Psoas muscle (tissue), 8 donors: ENCODE measurements around the gene GOLM1. TPM values are rescaled to one million over a fixed set of nuclear protein-coding genes. Genes with fewer than 3 reads are reported as not detected.

Source experiments
- ATAC-seq, 4 donors: fragments of 200-7000 bp; cut with Tn5 transposase; one replicate each; pipeline ENCODE4 v1.9.1; 2020; ENCODE audit warnings: moderate library complexity in 3 of 4, mild to moderate bottlenecking in 2 of 4
- DNase-seq, 2 donors: peaks; one replicate each; pipeline ENCODE4 v3.0.0-alpha.2; 2020
- H3K27ac ChIP-seq: fragments of 200-600 bp; one replicate; pipeline ENCODE4 v1.8.0; 2022
- H3K27me3 ChIP-seq, 3 donors: fragments of 200-600 bp in 1 of 3; one replicate each; pipeline versions ENCODE4 v1.6.1 to v1.8.0; 2013 to 2022; ENCODE audit warnings: low read length in 2 of 3, mild to moderate bottlenecking in 2 of 3, moderate library complexity in 1 of 3; ENCODE audit not compliant: insufficient read depth in 3 of 3
- H3K36me3 ChIP-seq, 2 donors: fragments of 200-600 bp in 1 of 2; one replicate each; pipeline versions ENCODE4 v1.6.1 to v1.8.0; 2013 to 2022; ENCODE audit warnings: low read depth in 1 of 2, mild to moderate bottlenecking in 1 of 2, moderate library complexity in 1 of 2; ENCODE audit not compliant: insufficient read depth in 1 of 2
- H3K4me1 ChIP-seq: fragments of 200-600 bp; one replicate; pipeline ENCODE4 v1.8.0; 2022
- H3K4me3 ChIP-seq: fragments of 200-600 bp; one replicate; pipeline ENCODE4 v1.8.0; 2022; ENCODE audit warnings: mild to moderate bottlenecking
- H3K9me3 ChIP-seq: fragments of 200-600 bp; one replicate; pipeline ENCODE4 v1.8.0; 2022
- WGBS, 3 donors: extraction: QIAGEN DNeasy Blood & Tissue Kit; methylation state at CpG; one replicate each; pipeline versions ENCODE4 v1.1.6 to v1.1.7; 2013; 5-methylcytosine and 5-hydroxymethylcytosine counted together
- intact Hi-C, 2 donors: fragments of 100-400 bp; cut with DNase I; formaldehyde crosslinking; loops; one replicate each; pipeline versions ENCODE4 v1.11.0 to v1.14.2; 2022
- polyA plus RNA-seq, 3 donors: library from polyadenylated mRNA; stranded (reverse); fragments of 200-250 nt; gene quantifications; one replicate each; pipeline ENCODE4 v1.2.3, GENCODE V29; 2013
- total RNA-seq, 4 donors: library from RNA; stranded (reverse); fragmentation: NEBNext Ultra II Directional in 2 of 4; extraction: Animal tissue kit (Norgen Biotek cat#: 25700) in 2 of 4; gene quantifications; one replicate each; pipeline versions ENCODE4 v1.2.1 to v1.2.4, GENCODE V29; 2021 to 2023
- TF ChIP-seq, protein P1 (sequence below): fragments of 200-600 bp; IDR thresholded peaks from one replicate; pipeline ENCODE4 v1.8.0; 2022; ENCODE audit warnings: antibody characterized with exemption
- donor health status: healthy with polysubstance abuse.
- donor health status: DM: no; HTN: no; CAD: no; lungs with moderate emphysema.
- donor health status: Bipolar disorder and iron deficiency.
- donor health status: healthy.
- donor health status: DM: yes; HTN: yes; CAD: no.
- donor health status: DM: no; HTN: no; CAD: no.
- donor health status: DM: no; HTN: no; CAD: no.
- donor health status: DM: yes; HTN: yes; CAD: no.

The GOLM1 gene
- total and polyA plus RNA-seq, 7 donors, result 2.6 to 7.0 (median 3.6) TPM

DNA sequence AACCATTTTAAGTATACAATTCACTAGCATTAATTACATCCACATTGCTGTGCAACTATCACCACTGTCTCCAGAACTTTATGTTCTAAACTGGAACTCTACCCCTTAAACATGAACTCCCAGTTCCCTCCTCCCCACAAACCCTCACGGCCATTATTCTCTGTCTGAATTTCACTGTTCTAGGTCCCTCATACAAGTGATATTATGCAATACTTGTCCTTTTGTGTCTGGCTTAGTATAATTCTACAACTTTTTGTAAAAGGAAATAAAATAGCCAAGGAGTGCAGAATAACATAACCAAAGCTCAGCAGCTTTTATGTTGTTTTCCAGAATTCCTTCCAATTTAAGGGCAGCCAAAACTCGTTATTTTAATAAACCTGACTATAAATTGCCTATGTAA, 105.2 kb downstream of the GOLM1 start:
- Histone ChIP-seq H3K9me3 (no peaks in the 10 kb centered on the region), H3K4me1 (no peaks in the 10 kb centered on the region), H3K4me3 (no peak overlapping the region), H3K27ac (no peak overlapping the region), H3K27me3 (no peaks in the 10 kb centered on the region), H3K36me3 (peaks cover 4 to 47% of the 10 kb centered on the region in 2 donors)
- no peak for ATAC-seq
- TF ChIP-seq, protein P1, sequence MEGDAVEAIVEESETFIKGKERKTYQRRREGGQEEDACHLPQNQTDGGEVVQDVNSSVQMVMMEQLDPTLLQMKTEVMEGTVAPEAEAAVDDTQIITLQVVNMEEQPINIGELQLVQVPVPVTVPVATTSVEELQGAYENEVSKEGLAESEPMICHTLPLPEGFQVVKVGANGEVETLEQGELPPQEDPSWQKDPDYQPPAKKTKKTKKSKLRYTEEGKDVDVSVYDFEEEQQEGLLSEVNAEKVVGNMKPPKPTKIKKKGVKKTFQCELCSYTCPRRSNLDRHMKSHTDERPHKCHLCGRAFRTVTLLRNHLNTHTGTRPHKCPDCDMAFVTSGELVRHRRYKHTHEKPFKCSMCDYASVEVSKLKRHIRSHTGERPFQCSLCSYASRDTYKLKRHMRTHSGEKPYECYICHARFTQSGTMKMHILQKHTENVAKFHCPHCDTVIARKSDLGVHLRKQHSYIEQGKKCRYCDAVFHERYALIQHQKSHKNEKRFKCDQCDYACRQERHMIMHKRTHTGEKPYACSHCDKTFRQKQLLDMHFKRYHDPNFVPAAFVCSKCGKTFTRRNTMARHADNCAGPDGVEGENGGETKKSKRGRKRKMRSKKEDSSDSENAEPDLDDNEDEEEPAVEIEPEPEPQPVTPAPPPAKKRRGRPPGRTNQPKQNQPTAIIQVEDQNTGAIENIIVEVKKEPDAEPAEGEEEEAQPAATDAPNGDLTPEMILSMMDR, result no peak
- 74 to 97% (median 80%) methylated on average over 2 of the region's 2 CpGs for WGBS, 3 donors
- DNase-seq, result no peak
- intact Hi-C loops, result no loop called here

DNA sequence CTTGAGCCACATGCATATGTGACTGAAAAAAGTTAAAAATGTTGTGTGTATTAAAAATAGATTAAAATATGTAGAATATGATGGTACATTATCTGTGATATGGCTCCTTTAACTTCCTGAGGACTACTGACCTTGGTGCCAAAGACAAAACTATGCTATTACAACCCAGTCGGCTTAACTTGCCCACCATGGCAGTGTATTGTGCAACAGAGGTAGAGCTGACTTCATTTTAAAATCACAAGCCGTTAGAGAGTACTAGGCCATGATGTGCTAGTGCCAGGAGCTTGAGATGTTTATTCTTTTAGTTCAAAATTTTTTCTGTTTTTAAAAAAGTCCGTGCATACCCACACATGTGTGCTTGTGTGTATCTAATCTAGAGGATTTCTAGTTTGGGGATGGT, 112.1 kb downstream of the GOLM1 start:
- no peaks in the 10 kb centered on the region for H3K4me1 ChIP-seq
- no peak overlapping the region for H3K27ac ChIP-seq
- no peak for ATAC-seq
- no peak overlapping the region for H3K4me3 ChIP-seq
- intact Hi-C loops, result no loop called here
- 53 to 65% (median 64%) methylated on average over 3 of the region's 3 CpGs for WGBS, 3 donors
- H3K36me3 ChIP-seq, result peaks cover 6 to 50% of the 10 kb centered on the region in 2 donors
- TF ChIP-seq, protein P1, result no peak
- no peaks in the 10 kb centered on the region for H3K27me3 ChIP-seq
- DNase-seq, result no peak
- H3K9me3 ChIP-seq, result no peaks in the 10 kb centered on the region

DNA sequence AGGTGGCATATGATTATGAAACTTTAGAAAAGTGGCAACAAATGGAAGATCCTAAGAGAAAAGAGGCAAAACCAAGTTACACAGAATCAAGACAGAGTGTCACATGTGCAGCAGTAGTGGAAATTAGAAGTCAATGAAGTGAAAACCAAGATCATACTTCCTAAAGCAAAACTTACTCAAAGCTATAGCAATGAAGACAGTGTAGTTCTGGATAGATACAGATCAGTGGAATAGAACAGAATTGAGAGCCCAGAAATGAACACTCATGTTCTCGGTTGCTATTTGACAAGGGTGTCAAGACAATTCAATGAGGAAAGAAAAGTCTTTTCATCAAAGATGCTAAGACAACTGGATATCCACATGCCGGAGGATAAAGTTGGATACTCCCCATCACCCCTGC, 114.9 kb downstream of the GOLM1 start:
- H3K9me3 ChIP-seq, result no peaks in the 10 kb centered on the region
- H3K27ac ChIP-seq, result no peak overlapping the region
- H3K4me1 ChIP-seq, result no peaks in the 10 kb centered on the region
- TF ChIP-seq, protein P1, result no peak
- intact Hi-C loops, result no loop called here
- H3K4me3 ChIP-seq, result no peak overlapping the region
- ATAC-seq, result no peak
- H3K27me3 ChIP-seq, result no peaks in the 10 kb centered on the region
- WGBS, 3 donors, result 95 to 100% (median 96%) methylated on average over 2 of the region's 2 CpGs
- H3K36me3 ChIP-seq, result peaks cover 6 to 68% of the 10 kb centered on the region in 2 donors
- DNase-seq, result no peak

DNA sequence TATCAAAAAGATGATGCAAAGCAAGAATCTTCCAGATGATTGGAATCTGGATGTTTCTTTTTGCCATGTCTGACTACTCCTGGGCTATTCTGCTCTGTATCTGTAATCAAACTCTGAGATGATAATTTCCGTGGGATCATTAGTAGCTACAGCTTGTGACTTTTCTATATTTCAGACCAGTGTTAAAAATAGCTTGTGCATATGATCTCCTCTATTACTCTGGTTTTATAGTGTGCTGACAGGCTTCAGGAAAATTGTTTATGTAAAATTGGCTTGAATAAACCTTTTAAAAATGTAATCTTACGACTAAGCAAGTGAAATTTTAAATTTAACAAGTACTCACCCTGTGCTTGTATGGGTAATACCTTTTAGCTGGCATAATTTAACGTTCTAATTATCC, 118.0 kb downstream of the GOLM1 start:
- H3K4me1 ChIP-seq, result no peaks in the 10 kb centered on the region
- peaks cover 6 to 87% of the 10 kb centered on the region in 2 donors for H3K36me3 ChIP-seq
- no peak for ATAC-seq

DNA sequence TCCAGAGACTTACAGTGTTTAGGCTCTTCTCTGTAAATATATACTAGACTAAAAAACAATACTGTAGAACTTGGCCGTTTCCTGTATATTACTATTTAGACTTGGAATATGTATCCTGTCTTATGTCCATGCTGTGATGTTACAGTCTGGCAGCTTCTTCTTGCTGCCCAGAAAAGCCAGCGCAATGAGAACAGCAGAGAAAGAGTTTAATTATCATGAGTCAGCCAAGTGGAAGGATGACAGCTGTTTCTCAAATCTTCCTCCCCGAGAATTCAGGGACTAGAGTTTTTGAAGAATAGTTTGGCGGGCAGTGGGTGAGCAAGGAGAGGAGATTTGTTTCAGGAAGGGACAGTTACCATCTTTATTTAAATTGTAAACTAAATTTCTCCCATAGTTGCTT, 120.9 kb downstream of the GOLM1 start:
- Histone ChIP-seq H3K9me3 (no peaks in the 10 kb centered on the region), H3K27ac (no peak overlapping the region), H3K4me1 (no peaks in the 10 kb centered on the region), H3K4me3 (no peak overlapping the region), H3K36me3 (peaks cover 0 to 93% of the 10 kb centered on the region in 2 donors), H3K27me3 (no peaks in the 10 kb centered on the region)
- ATAC-seq (no peak), DNase-seq (no peak)
- intact Hi-C loops, result no loop called here
- WGBS, 3 donors, result 57 to 61% (median 59%) methylated on average over 4 of the region's 4 CpGs
- TF ChIP-seq, protein P1, result no peak

More for the DNA sequence above, 118.0 kb downstream of the GOLM1 start:
- H3K27me3 ChIP-seq, result no peaks in the 10 kb centered on the region
- TF ChIP-seq, protein P1, result no peak
- 55 to 77% (median 60%) methylated on average over 3 of the region's 3 CpGs for WGBS, 3 donors
- no peak for DNase-seq
- no peaks in the 10 kb centered on the region for H3K9me3 ChIP-seq
- H3K27ac ChIP-seq, result no peak overlapping the region
- intact Hi-C loops, result no loop called here
- no peak overlapping the region for H3K4me3 ChIP-seq
